OCI-LY3 (cell line): ENCODE measurements around the gene GSTK1.

Experiments
- H2AFZ ChIP-seq: fragments of 200-600, 300-600 bp; shearing (Covaris generic); 2 replicates; pipeline ENCODE4 v1.6.0; 2014; ENCODE audit warnings: antibody characterized with exemption, low read depth, low read length
- H3K27ac ChIP-seq: fragments of 200-600, 300-600 bp; sonication (generic); 2 replicates; pipeline ENCODE4 v1.5.1; 2014; ENCODE audit warnings: mild to moderate bottlenecking, low read length, moderate library complexity, mixed read lengths
- H3K27me3 ChIP-seq: fragments of 200-600, 300-600 bp; sonication (generic); 2 replicates; pipeline ENCODE4 v1.6.1; 2014; ENCODE audit warnings: low read depth, low read length, mixed read lengths
- H3K36me3 ChIP-seq: fragments of 200-600, 300-600 bp; sonication (generic); replicated peaks from 2 replicates; pipeline ENCODE3; 2014; ENCODE audit warnings: low read depth, low read length, mixed read lengths
- H3K4me1 ChIP-seq: fragments of 300-600, 200-600 bp; sonication (generic); 2 replicates; pipeline ENCODE4 v1.6.1; 2014; ENCODE audit warnings: low read length, mixed read lengths
- H3K4me2 ChIP-seq: fragments of 200-600, 300-600 bp; sonication (generic); 2 replicates; pipeline ENCODE4 v1.6.1; 2014; ENCODE audit warnings: low read length, mixed read lengths
- H3K4me3 ChIP-seq: fragments of 300-600, 200-600 bp; sonication (generic); 2 replicates; pipeline ENCODE4 v1.5.1; 2014; ENCODE audit warnings: antibody characterized with exemption, mild to moderate bottlenecking, low read length, moderate library complexity
- H3K79me2 ChIP-seq: fragments of 300-600, 200-600 bp; shearing (Covaris generic); 2 replicates; pipeline ENCODE4 v1.6.1; 2014; ENCODE audit warnings: mild to moderate bottlenecking, low read length, mixed read lengths
- H3K9ac ChIP-seq: fragments of 300-600, 200-600 bp; shearing (Covaris generic); 2 replicates; pipeline ENCODE4 v1.6.0; 2014; ENCODE audit warnings: mild to moderate bottlenecking, low read length, moderate library complexity
- H3K9me3 ChIP-seq: fragments of 200-600, 300-600 bp; shearing (Covaris generic); 2 replicates; pipeline ENCODE4 v1.6.1; 2014; ENCODE audit warnings: low read length, mixed read lengths; ENCODE audit not compliant: insufficient read depth
- H4K20me1 ChIP-seq: fragments of 200-600, 300-600 bp; sonication (generic); 2 replicates; pipeline ENCODE4 v1.6.1; 2016; ENCODE audit warnings: low read length, mixed read lengths; ENCODE audit not compliant: insufficient read depth
- CTCF ChIP-seq: fragments of 200-600, 300-600 bp; sonication (generic); IDR thresholded peaks from 2 replicates; pipeline ENCODE4 v1.5.1; 2014; ENCODE audit warnings: antibody characterized with exemption, low read length, low read depth
- EZH2phosphoT487 ChIP-seq: fragments of 200-600 bp; shearing (Covaris generic); IDR thresholded peaks from 2 replicates; pipeline ENCODE4 v1.6.1; 2018; ENCODE audit warnings: antibody characterized with exemption, mixed run types, low read depth

The GSTK1 gene

DNA sequence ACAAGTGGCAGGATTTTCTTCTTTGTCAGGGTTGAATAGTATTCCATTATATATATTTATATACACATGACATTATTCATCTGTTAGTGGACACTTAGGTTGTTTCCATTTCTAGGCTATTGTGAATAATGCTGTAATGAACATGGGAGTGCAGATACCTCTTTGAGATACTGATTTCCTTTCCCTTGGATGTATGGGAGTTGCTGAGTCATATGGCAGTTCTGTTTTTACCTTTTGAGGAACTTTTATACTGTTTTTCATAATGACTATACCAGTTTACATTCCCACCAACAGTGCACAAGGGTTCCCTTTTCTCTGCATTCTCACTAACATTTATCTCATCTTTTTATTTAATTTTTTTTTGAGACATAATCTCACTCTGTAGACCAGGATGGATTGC, 50.9 kb downstream of the GSTK1 start:
- Histone ChIP-seq H3K4me3 (no peak overlapping the region), H3K36me3 (peaks cover 8% of the 10 kb centered on the region), H2AFZ (no peak overlapping the region), H3K79me2 (no peaks in the 10 kb centered on the region), H3K27me3 (0 out of 2 replicates have a peak, but pooled peaks cover 4% of the 10 kb centered on the region), H3K4me1 (peaks cover 20% of the 10 kb centered on the region), H4K20me1 (no peaks in the 10 kb centered on the region), H3K4me2 (no peak overlapping the region), H3K27ac (no peak overlapping the region), H3K9ac (no peak overlapping the region), H3K9me3 (no peaks in the 10 kb centered on the region)
- TF ChIP-seq EZH2phosphoT487 (no peak), CTCF (no peak)

- Histone ChIP-seq H3K79me2 (no peaks in the 10 kb centered on the region), H3K4me1 (peaks cover 20% of the 10 kb centered on the region), H3K27me3 (0 out of 2 replicates have a peak, but pooled peaks cover 9% of the 10 kb centered on the region), H3K9me3 (no peaks in the 10 kb centered on the region), H3K36me3 (no peaks in the 10 kb centered on the region), H2AFZ (no peak within 1 kb of the TSS), H3K27ac (no peak within 1 kb of the TSS), H4K20me1 (no peaks in the 10 kb centered on the region), H3K4me3 (no peak within 1 kb of the TSS), H3K4me2 (no peak within 1 kb of the TSS), H3K9ac (no peak within 1 kb of the TSS)
- TF ChIP-seq EZH2phosphoT487: no peak
- TF ChIP-seq CTCF: no peak
Measured at GRCh38 chr7:143315776-143316175, 52.5 kb downstream of the GSTK1 start, which contains the start of gene CLCN1. TSS of gene CLCN1 (plus strand) at chr7:143316111. CDS start at chr7:143316213, 102 bp downstream.

GRCh38 chr7:143316492-143316891, 53.3 kb downstream of the GSTK1 start:
- Histone ChIP-seq H3K4me2 (no peak overlapping the region), H3K4me3 (no peak overlapping the region), H3K9me3 (no peaks in the 10 kb centered on the region), H3K9ac (no peak overlapping the region), H3K4me1 (peaks cover 20% of the 10 kb centered on the region), H4K20me1 (no peaks in the 10 kb centered on the region), H3K79me2 (no peaks in the 10 kb centered on the region), H3K36me3 (no peaks in the 10 kb centered on the region), H3K27ac (no peak overlapping the region), H2AFZ (no peak overlapping the region), H3K27me3 (0 out of 2 replicates have a peak, but pooled peaks cover 9% of the 10 kb centered on the region)
- TF ChIP-seq CTCF: no peak
- no peak for TF ChIP-seq EZH2phosphoT487

DNA sequence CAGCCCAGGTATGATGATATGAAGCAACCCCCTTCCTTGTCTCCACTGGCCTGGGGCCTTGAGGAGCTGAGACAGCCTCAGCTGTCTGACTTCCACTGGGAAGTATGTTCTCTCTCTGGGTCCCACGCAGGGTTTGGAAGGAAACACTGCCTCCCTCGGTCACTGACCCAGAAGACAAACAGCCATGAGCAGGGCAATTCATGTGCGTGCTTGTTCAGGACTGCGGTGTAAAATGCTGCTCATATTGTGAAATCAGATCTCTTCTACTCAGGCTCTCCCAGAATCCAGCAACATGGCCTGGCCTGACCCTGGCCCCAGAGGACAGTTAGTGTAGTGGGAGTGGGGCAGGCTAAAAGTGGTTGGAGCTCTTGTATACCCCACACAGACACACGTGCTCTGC, 55.4 kb downstream of the GSTK1 start:
- Histone ChIP-seq H3K79me2 (no peaks in the 10 kb centered on the region), H3K9ac (no peak overlapping the region), H3K27ac (no peak overlapping the region), H3K27me3 (0 out of 2 replicates have a peak, but pooled peaks cover 9% of the 10 kb centered on the region), H4K20me1 (no peaks in the 10 kb centered on the region), H2AFZ (no peak overlapping the region), H3K4me1 (peaks cover 20% of the 10 kb centered on the region), H3K36me3 (no peaks in the 10 kb centered on the region), H3K4me2 (no peak overlapping the region), H3K4me3 (no peak overlapping the region), H3K9me3 (no peaks in the 10 kb centered on the region)
- TF ChIP-seq EZH2phosphoT487: no peak
- TF ChIP-seq CTCF: no peak
